H9 (cell line): ENCODE results near the gene TMEM39A. TPM values are rescaled to one million over a fixed set of nuclear protein-coding genes. Genes with fewer than 3 reads are reported as not detected.

Experiments used
- DNase-seq: peaks from one replicate; pipeline ENCODE4 v3.0.0-alpha.2; 2017
- H2AFZ ChIP-seq: one replicate; pipeline ENCODE4 v1.6.1; 2013; ENCODE audit warnings: mild to moderate bottlenecking, low read length, control low read depth, moderate library complexity
- H2AK5ac ChIP-seq: 2 replicates; pipeline ENCODE4 v1.6.1; 2013; ENCODE audit warnings: low read length, control low read depth, mixed read lengths; ENCODE audit not compliant: insufficient read length
- H2BK120ac ChIP-seq: one replicate; pipeline ENCODE4 v1.6.1; 2013; ENCODE audit warnings: low read depth, mild to moderate bottlenecking, low read length, control low read depth, inconsistent platforms; ENCODE audit not compliant: poor library complexity, severe bottlenecking
- H2BK12ac ChIP-seq: 2 replicates; pipeline ENCODE4 v1.6.1; 2013; ENCODE audit warnings: low read length, control low read depth, mixed read lengths, low read depth; ENCODE audit not compliant: insufficient read length
- H2BK15ac ChIP-seq: 2 replicates; pipeline ENCODE4 v1.6.1; 2013; ENCODE audit warnings: low read depth, low read length, control low read depth
- H2BK20ac ChIP-seq: one replicate; pipeline ENCODE4 v1.6.1; 2013; ENCODE audit warnings: low read depth, mild to moderate bottlenecking, low read length, control low read depth, inconsistent platforms; ENCODE audit not compliant: poor library complexity, severe bottlenecking
- H2BK5ac ChIP-seq: 2 replicates; pipeline ENCODE4 v1.6.1; 2013; ENCODE audit warnings: low read length, control low read depth, mixed read lengths; ENCODE audit not compliant: insufficient read length
- H3K14ac ChIP-seq: 2 replicates; pipeline ENCODE4 v1.6.1; 2013; ENCODE audit warnings: low read length, control low read depth; ENCODE audit not compliant: insufficient read depth
- H3K18ac ChIP-seq: 2 replicates; pipeline ENCODE4 v1.6.1; 2013; ENCODE audit warnings: low read depth, mild to moderate bottlenecking, mixed read lengths, low read length, control low read depth; ENCODE audit not compliant: insufficient read length
- H3K23ac ChIP-seq: 2 replicates; pipeline ENCODE4 v1.6.1; 2013; ENCODE audit warnings: low read length, control low read depth, mixed read lengths, low read depth; ENCODE audit not compliant: insufficient read length
- H3K23me2 ChIP-seq: 2 replicates; pipeline ENCODE4 v1.6.1; 2013; ENCODE audit warnings: low read depth, mild to moderate bottlenecking, mixed read lengths, low read length, control low read depth; ENCODE audit not compliant: insufficient read length, poor library complexity, severe bottlenecking
- H3K27ac ChIP-seq: 2 replicates; pipeline ENCODE4 v1.5.1; 2013; ENCODE audit warnings: low read length, control low read depth, mixed read lengths, low read depth; ENCODE audit not compliant: insufficient read length
- H3K27me3 ChIP-seq: 2 replicates; pipeline ENCODE4 v1.6.1; 2013; ENCODE audit warnings: low read length, control low read depth, inconsistent platforms; ENCODE audit not compliant: insufficient read depth
- H3K4ac ChIP-seq: 2 replicates; pipeline ENCODE4 v1.6.1; 2013; ENCODE audit warnings: low read depth, mild to moderate bottlenecking, control low read depth, inconsistent platforms, low read length, moderate library complexity
- H3K4me1 ChIP-seq: 2 replicates; pipeline ENCODE4 v1.6.1; 2013; ENCODE audit warnings: low read length, control low read depth, inconsistent platforms; ENCODE audit not compliant: insufficient read depth
- H3K4me2 ChIP-seq: 2 replicates; pipeline ENCODE4 v1.6.1; 2013; ENCODE audit warnings: low read length, control low read depth, mixed read lengths; ENCODE audit not compliant: insufficient read length, insufficient read depth
- H3K56ac ChIP-seq: 2 replicates; pipeline ENCODE4 v1.6.1; 2013; ENCODE audit warnings: low read depth, mild to moderate bottlenecking, mixed read lengths, low read length, control low read depth; ENCODE audit not compliant: insufficient read length
- H3K79me1 ChIP-seq: 2 replicates; pipeline ENCODE4 v1.6.1; 2013; ENCODE audit warnings: low read depth, mild to moderate bottlenecking, moderate library complexity, low read length, control low read depth, inconsistent platforms; ENCODE audit not compliant: insufficient read depth, poor library complexity, severe bottlenecking
- H3K79me2 ChIP-seq: 2 replicates; pipeline ENCODE4 v1.6.1; 2013; ENCODE audit warnings: low read length, control low read depth, inconsistent platforms; ENCODE audit not compliant: insufficient read depth
- H3K9ac ChIP-seq: 2 replicates; pipeline ENCODE4 v1.6.1; 2013; ENCODE audit warnings: low read length, control low read depth, mixed read lengths; ENCODE audit not compliant: insufficient read length; ENCODE audit errors: extremely low read depth
- H3K9me3 ChIP-seq: one replicate; pipeline ENCODE4 v1.6.1; 2013; ENCODE audit warnings: low read depth, low read length, inconsistent platforms; ENCODE audit not compliant: control insufficient read depth
- H3T11ph ChIP-seq: one replicate; pipeline ENCODE4 v1.6.1; 2013; ENCODE audit warnings: mild to moderate bottlenecking, low read length, control low read depth, inconsistent platforms
- H4K20me1 ChIP-seq: one replicate; pipeline ENCODE4 v1.6.1; 2013; ENCODE audit not compliant: control insufficient read depth, insufficient read length, insufficient read depth
- H4K5ac ChIP-seq: 2 replicates; pipeline ENCODE4 v1.6.1; 2013; ENCODE audit warnings: low read depth, mild to moderate bottlenecking, mixed read lengths, low read length, control low read depth; ENCODE audit not compliant: insufficient read length
- H4K8ac ChIP-seq: replicated peaks from 2 replicates; pipeline ENCODE4 v1.6.1; 2013; ENCODE audit warnings: low read length, control low read depth, mixed read lengths, low read depth; ENCODE audit not compliant: insufficient read length
- H4K91ac ChIP-seq: 2 replicates; pipeline ENCODE4 v1.6.1; 2013; ENCODE audit warnings: low read depth, mild to moderate bottlenecking, moderate library complexity, mixed read lengths, low read length, control low read depth; ENCODE audit not compliant: insufficient read length
- H3K27ac Mint-ChIP-seq, 3 experiments: 2 replicates in 2 of 3; 3 replicates in 1 of 3; pipeline ENCODE4 v1.8.0; 2020 to 2021; ENCODE audit warnings: mixed read lengths in 3 of 3, mild to moderate bottlenecking in 1 of 3, moderate library complexity in 1 of 3
- H3K27me3 Mint-ChIP-seq: 2 replicates; pipeline ENCODE4 v1.8.0; 2021; ENCODE audit warnings: low read depth, mild to moderate bottlenecking, moderate library complexity, mixed read lengths
- H3K36me3 Mint-ChIP-seq, 3 experiments: 2 replicates in 2 of 3; 3 replicates in 1 of 3; pipeline ENCODE4 v1.8.0; 2020 to 2021; ENCODE audit warnings: low read depth in 3 of 3, mixed read lengths in 3 of 3; ENCODE audit not compliant: insufficient read depth in 1 of 3
- H3K4me1 Mint-ChIP-seq, 2 experiments: 2 replicates each; pipeline ENCODE4 v1.8.0; 2020; ENCODE audit warnings: mixed read lengths in 2 of 2
- H3K4me3 Mint-ChIP-seq, 2 experiments: 2 replicates in 1 of 2; 3 replicates in 1 of 2; pipeline ENCODE4 v1.8.0; 2020 to 2021; ENCODE audit warnings: mild to moderate bottlenecking in 2 of 2, mixed read lengths in 2 of 2, moderate library complexity in 1 of 2
- H3K9me3 Mint-ChIP-seq, 2 experiments: 2 replicates in 1 of 2; 3 replicates in 1 of 2; pipeline ENCODE4 v1.8.0; 2020; ENCODE audit warnings: mild to moderate bottlenecking in 2 of 2, mixed read lengths in 2 of 2, moderate library complexity in 1 of 2
- total RNA-seq: library from RNA; stranded (reverse); gene quantifications from 2 replicates; pipeline ENCODE4 v1.2.1, GENCODE V29; 2021
- TF ChIP-seq, protein P1 (sequence below): fragments of 200-600 bp; sonication (generic); conservative IDR thresholded peaks from 3 replicates; pipeline ENCODE4 v1.8.0; 2021; ENCODE audit warnings: antibody characterized with exemption, mild to moderate bottlenecking

The TMEM39A gene
- total RNA-seq, 1 experiment from 2014 or later: 45.0 TPM

DNA sequence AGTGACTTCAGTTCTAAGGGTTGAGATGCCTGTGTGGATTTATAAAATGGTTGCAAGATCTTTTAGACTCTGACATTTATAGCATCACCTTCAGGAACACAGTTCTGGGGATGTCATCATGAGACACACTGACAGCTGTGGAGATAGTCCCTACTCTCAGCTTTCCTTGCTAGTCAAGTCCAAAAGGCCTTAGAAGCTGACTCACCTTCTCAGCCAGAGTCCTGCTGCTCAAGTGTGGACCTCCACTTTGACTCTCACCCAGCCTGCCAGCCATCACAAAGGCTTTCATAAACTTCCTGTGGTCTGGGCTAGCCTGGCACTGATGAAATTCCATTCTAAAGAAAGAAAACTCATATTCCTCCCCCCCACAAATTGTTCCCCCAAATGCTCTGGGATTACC lies 44.8 kb downstream of the TMEM39A start:
- no peak for DNase-seq
- no peaks in the 10 kb centered on the region for H3K4me1 ChIP-seq
- no peak overlapping the region for H4K91ac ChIP-seq
- H4K20me1 ChIP-seq: no peaks in the 10 kb centered on the region
- no peak overlapping the region for H2BK20ac ChIP-seq
- H2BK15ac ChIP-seq: no peak overlapping the region
- no peaks in the 10 kb centered on the region for H3K79me2 ChIP-seq
- H3K23me2 ChIP-seq: no peaks in the 10 kb centered on the region
- no peak overlapping the region for H3T11ph ChIP-seq
- H2AK5ac ChIP-seq: no peak overlapping the region
- H3K79me1 ChIP-seq: no peaks in the 10 kb centered on the region
- Mint-ChIP-seq H3K4me3 (no peak overlapping the region), H3K36me3 (peaks cover 0 to under 1% (median 0%) of the 10 kb centered on the region in 3 experiments; a peak in 3 of 7 replicates), H3K27ac (no peak overlapping the region), H3K4me1 (peaks cover 0 to 2% of the 10 kb centered on the region in 2 experiments; a peak in 1 of 4 replicates), H3K27me3 (0 out of 2 replicates have a peak, but pooled peaks cover 2% of the 10 kb centered on the region), H3K9me3 (no peaks in the 10 kb centered on the region; a peak in 2 of 5 replicates)
- H3K4me2 ChIP-seq: no peak overlapping the region
- no peak overlapping the region for H3K18ac ChIP-seq
- H3K27me3 ChIP-seq: no peaks in the 10 kb centered on the region
- no peak overlapping the region for H3K27ac ChIP-seq
- no peak overlapping the region for H3K56ac ChIP-seq
- no peak overlapping the region for H2BK5ac ChIP-seq
- no peak overlapping the region for H4K8ac ChIP-seq
- TF ChIP-seq, protein P1, sequence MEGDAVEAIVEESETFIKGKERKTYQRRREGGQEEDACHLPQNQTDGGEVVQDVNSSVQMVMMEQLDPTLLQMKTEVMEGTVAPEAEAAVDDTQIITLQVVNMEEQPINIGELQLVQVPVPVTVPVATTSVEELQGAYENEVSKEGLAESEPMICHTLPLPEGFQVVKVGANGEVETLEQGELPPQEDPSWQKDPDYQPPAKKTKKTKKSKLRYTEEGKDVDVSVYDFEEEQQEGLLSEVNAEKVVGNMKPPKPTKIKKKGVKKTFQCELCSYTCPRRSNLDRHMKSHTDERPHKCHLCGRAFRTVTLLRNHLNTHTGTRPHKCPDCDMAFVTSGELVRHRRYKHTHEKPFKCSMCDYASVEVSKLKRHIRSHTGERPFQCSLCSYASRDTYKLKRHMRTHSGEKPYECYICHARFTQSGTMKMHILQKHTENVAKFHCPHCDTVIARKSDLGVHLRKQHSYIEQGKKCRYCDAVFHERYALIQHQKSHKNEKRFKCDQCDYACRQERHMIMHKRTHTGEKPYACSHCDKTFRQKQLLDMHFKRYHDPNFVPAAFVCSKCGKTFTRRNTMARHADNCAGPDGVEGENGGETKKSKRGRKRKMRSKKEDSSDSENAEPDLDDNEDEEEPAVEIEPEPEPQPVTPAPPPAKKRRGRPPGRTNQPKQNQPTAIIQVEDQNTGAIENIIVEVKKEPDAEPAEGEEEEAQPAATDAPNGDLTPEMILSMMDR: no peak
- no peak overlapping the region for H2AFZ ChIP-seq
- no peaks in the 10 kb centered on the region for H3K9me3 ChIP-seq
- no peak overlapping the region for H3K4ac ChIP-seq
- H4K5ac ChIP-seq: no peak overlapping the region
- H3K9ac ChIP-seq: no peak overlapping the region
- no peak overlapping the region for H2BK120ac ChIP-seq
- H3K23ac ChIP-seq: no peak overlapping the region
- no peak overlapping the region for H2BK12ac ChIP-seq
- H3K14ac ChIP-seq: no peak overlapping the region
